A549 (cell line): ENCODE results near the gene ARHGEF38. TPM values are rescaled to one million over a fixed set of nuclear protein-coding genes. Genes with fewer than 3 reads are reported as not detected.
A peak's percentile ranks its signal among the peaks of the same experiment; 100 is the strongest.

Experiments
- ATAC-seq, 2 experiments: fragments of 200-7000 bp in 1 of 2; fragments of >200 bp in 1 of 2; cut with Nextera tagmentation in 1 of 2; cut with Tn5 transposase in 1 of 2; 3 replicates each; pipeline versions ENCODE4 v1.8.0 to v1.9.1; 2018 to 2020; ENCODE audit warnings: mild to moderate bottlenecking in 1 of 2, moderate library complexity in 1 of 2
- CTCF ChIA-PET: fragments of 300-600 bp; sonication (Branson Sonifier 250); formaldehyde crosslinking; extraction: SDS; loops from one replicate; lab custom pipeline; 2021; ENCODE audit warnings: antibody characterized with exemption, inconsistent platforms; lab: Yijun Ruan, JAX
- POLR2A ChIA-PET: fragments of 350-600 bp; formaldehyde crosslinking; extraction: SDS; loops from one replicate; lab custom pipeline; 2021; ENCODE audit warnings: antibody characterized with exemption, inconsistent platforms; lab: Yijun Ruan, JAX
- DNase-seq, 2 experiments: peaks; one replicate each; pipeline versions ENCODE4 v3.0.0 to v3.0.0-alpha.2; 2011 to 2016; ENCODE audit warnings: low read depth in 1 of 2, low spot score in 1 of 2
- FAIRE-seq: peaks from 2 replicates; lab custom pipeline; 2011; peaks lifted over from hg19 to GRCh38; lab: Jason Lieb, UNC
- H3K27ac ChIP-seq, 2 experiments: fragments of >200 bp; sonication (Bioruptor Twin); formaldehyde crosslinking; 3 replicates each; pipeline ENCODE4 v1.5.1; 2016 to 2017
- H3K4me1 ChIP-seq: fragments of >200 bp; sonication (Bioruptor Twin); formaldehyde crosslinking; 3 replicates; pipeline ENCODE4 v1.6.1; 2016
- H3K4me2 ChIP-seq: fragments of >200 bp; sonication (Bioruptor Twin); formaldehyde crosslinking; 3 replicates; pipeline ENCODE4 v1.6.1; 2016
- H3K4me3 ChIP-seq: fragments of >200 bp; sonication (Bioruptor Twin); formaldehyde crosslinking; 3 replicates; pipeline ENCODE4 v1.5.1; 2016
- H3K9me3 ChIP-seq: fragments of >200 bp; sonication (Bioruptor Twin); formaldehyde crosslinking; 3 replicates; pipeline ENCODE4 v1.6.1; 2016
- BHLHE40 ChIP-seq: IDR thresholded peaks from 2 replicates; pipeline ENCODE4 v1.6.1; 2012; ENCODE audit warnings: low read depth, low read length, inconsistent platforms
- EHMT2 ChIP-seq: fragments of 200-600 bp; sonication (generic); IDR thresholded peaks from 2 replicates; pipeline ENCODE4 v1.6.1; 2016; ENCODE audit warnings: antibody characterized with exemption, low read depth, mild to moderate bottlenecking, moderate library complexity
- ESRRA ChIP-seq: fragments of 150-350 bp; IDR thresholded peaks from 2 replicates; pipeline ENCODE4 v1.6.1; 2014; ENCODE audit warnings: mild to moderate bottlenecking, low read length, borderline replicate concordance
- FOSB ChIP-seq: fragments of 250-450 bp; sonication (Bioruptor Pico); IDR thresholded peaks from 2 replicates; pipeline ENCODE4 v1.5.0; 2020; ENCODE audit warnings: mild to moderate bottlenecking, moderate library complexity
- FOSL2 ChIP-seq, 2 experiments: fragments of 450-650 bp in 1 of 2; fragments of >200 bp in 1 of 2; sonication (Bioruptor Twin) in 1 of 2; formaldehyde crosslinking; IDR thresholded peaks; 2 replicates each; pipeline versions ENCODE4 v1.5.0 to v1.6.1; 2016 to 2020; ENCODE audit warnings: mild to moderate bottlenecking in 1 of 2, moderate library complexity in 1 of 2
- FOXS1 ChIP-seq: fragments of 250-450 bp; sonication (Bioruptor Pico); IDR thresholded peaks from 2 replicates; pipeline ENCODE4 v1.5.0; 2020; ENCODE audit warnings: mild to moderate bottlenecking, moderate library complexity
- HOXB13 ChIP-seq: fragments of 250-450 bp; sonication (Bioruptor Pico); IDR thresholded peaks from 2 replicates; pipeline ENCODE4 v1.5.0; 2020; ENCODE audit warnings: low read depth, mild to moderate bottlenecking, moderate library complexity
- HOXB5 ChIP-seq: fragments of 250-450 bp; sonication (Bioruptor Pico); IDR thresholded peaks from 2 replicates; pipeline ENCODE4 v1.5.0; 2020; ENCODE audit warnings: mild to moderate bottlenecking, moderate library complexity
- JUN ChIP-seq, 2 experiments: fragments of >200 bp; sonication (Bioruptor Twin); formaldehyde crosslinking; IDR thresholded peaks; 2 replicates in 1 of 2; 3 replicates in 1 of 2; pipeline ENCODE4 v1.6.1; 2016 to 2017
- JUNB ChIP-seq: fragments of >200 bp; sonication (Bioruptor Twin); formaldehyde crosslinking; IDR thresholded peaks from 2 replicates; pipeline ENCODE4 v1.6.1; 2016
- MAFK ChIP-seq: fragments of 450-650 bp; IDR thresholded peaks from 2 replicates; pipeline ENCODE4 v1.6.1; 2014; ENCODE audit not compliant: partially characterized antibody
- MAZ ChIP-seq: fragments of 150-350 bp; IDR thresholded peaks from 2 replicates; pipeline ENCODE4 v1.6.1; 2014; ENCODE audit warnings: antibody characterized with exemption, low read depth, low read length, borderline replicate concordance
- NPAS2 ChIP-seq: fragments of 250-450 bp; sonication (Bioruptor Pico); IDR thresholded peaks from 2 replicates; pipeline ENCODE4 v1.8.0; 2022; ENCODE audit warnings: mild to moderate bottlenecking, moderate library complexity, borderline replicate concordance
- NR3C1 ChIP-seq: fragments of >200 bp; sonication (Bioruptor Twin); formaldehyde crosslinking; IDR thresholded peaks from 3 replicates; pipeline ENCODE4 v1.6.1; 2017
- PHF8 ChIP-seq: fragments of 200-600 bp; sonication (generic); IDR thresholded peaks from 2 replicates; pipeline ENCODE4 v1.6.1; 2016; ENCODE audit warnings: low read depth, mild to moderate bottlenecking, antibody characterized with exemption, moderate library complexity, borderline replicate concordance
- RAD21 ChIP-seq, 2 experiments: fragments of >200 bp in 1 of 2; sonication (Bioruptor Twin) in 1 of 2; formaldehyde crosslinking in 1 of 2; IDR thresholded peaks in 1 of 2; conservative IDR thresholded peaks in 1 of 2; 2 replicates in 1 of 2; 3 replicates in 1 of 2; pipeline ENCODE4 v1.6.1; 2012 to 2018; ENCODE audit warnings: inconsistent platforms in 1 of 2
- RARB ChIP-seq: fragments of 250-450 bp; sonication (Bioruptor Pico); IDR thresholded peaks from 2 replicates; pipeline ENCODE4 v1.8.0; 2021; ENCODE audit warnings: mild to moderate bottlenecking, moderate library complexity
- RFX5 ChIP-seq: fragments of 450-650 bp; IDR thresholded peaks from 2 replicates; pipeline ENCODE4 v1.7.1; 2014; ENCODE audit warnings: antibody characterized with exemption, mild to moderate bottlenecking, moderate library complexity
- RNF2 ChIP-seq: fragments of 200-600 bp; sonication (generic); IDR thresholded peaks from 2 replicates; pipeline ENCODE4 v1.6.1; 2016; ENCODE audit warnings: low read depth, mild to moderate bottlenecking, antibody characterized with exemption, moderate library complexity, borderline replicate concordance
- SMC3 ChIP-seq: fragments of >200 bp; sonication (Bioruptor Twin); formaldehyde crosslinking; IDR thresholded peaks from 3 replicates; pipeline ENCODE4 v1.6.1; 2018; ENCODE audit warnings: inconsistent platforms
- ZFP36 ChIP-seq: fragments of 450-650 bp; IDR thresholded peaks from 2 replicates; pipeline ENCODE4 v1.6.1; 2014; ENCODE audit warnings: borderline replicate concordance; ENCODE audit not compliant: partially characterized antibody
- ZNF302 ChIP-seq: fragments of 250-450 bp; sonication (Bioruptor Pico); IDR thresholded peaks from 2 replicates; pipeline ENCODE4 v1.9.0; 2021; ENCODE audit warnings: inconsistent platforms, mild to moderate bottlenecking, moderate library complexity
- ZSCAN20 ChIP-seq: fragments of 250-450 bp; sonication (Bioruptor Pico); IDR thresholded peaks from 2 replicates; pipeline ENCODE4 v1.8.0; 2022; ENCODE audit warnings: mild to moderate bottlenecking, moderate library complexity
- WGBS: methylation state at CpG from one replicate; pipeline ENCODE4 v1.1.6; 2017; ENCODE audit errors: missing lambda C conversion rate; 5-methylcytosine and 5-hydroxymethylcytosine counted together
- polyA plus RNA-seq, 4 experiments: library from polyadenylated mRNA; depleted of rRNA in 3 of 4; stranded (reverse); fragments of >200 nt; fragmentation: RNase III in 1 of 4; extraction: RNeasy Plus Mini Kit Qiagen cat#74134 plus additional on column Dnase treatment in 1 of 4; gene quantifications; 2 replicates in 3 of 4; 3 replicates in 1 of 4; pipeline ENCODE4 v1.2.3, GENCODE V29; 2011 to 2017
- TF ChIP-seq, protein P1 (sequence below): fragments of >200 bp; sonication (Bioruptor Twin); formaldehyde crosslinking; IDR thresholded peaks from 3 replicates; pipeline ENCODE4 v1.5.1; 2016
- TF ChIP-seq, protein P2 (sequence below): fragments of 450-650 bp; IDR thresholded peaks from 2 replicates; pipeline ENCODE4 v1.6.1; 2014; ENCODE audit warnings: antibody characterized with exemption

Gene ARHGEF38
- polyA plus RNA-seq, 2 of the 4 experiments (the other 2 are of a cell fraction): 0.05 TPM; not detected in 1

DNA sequence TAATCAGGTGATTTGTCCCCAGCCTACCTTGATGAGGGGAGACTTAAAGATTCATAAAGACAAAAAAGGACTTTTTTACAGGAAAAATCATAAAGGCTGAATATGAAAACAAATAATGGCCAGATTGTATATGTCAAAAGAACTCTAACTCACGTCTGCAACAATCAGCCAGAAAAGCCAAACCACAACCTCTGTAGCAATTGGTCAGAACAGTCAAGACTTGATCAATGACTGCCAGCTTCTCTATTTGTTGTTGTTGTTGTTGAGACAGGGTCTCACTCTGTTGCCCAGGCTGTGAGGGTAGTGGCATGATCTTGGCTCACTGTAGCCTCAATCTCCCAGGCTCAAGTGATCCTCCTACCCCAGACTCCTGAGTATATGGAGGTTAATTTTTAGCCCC lies 42.7 kb upstream of the ARHGEF38 start (continued):
- TF ChIP-seq FOSB (CRISPR knock-in tag): no peak
- TF ChIP-seq ZNF302 (CRISPR knock-in tag): no peak
- no peak for TF ChIP-seq NR3C1
- TF ChIP-seq PHF8: no peak
- no peak for TF ChIP-seq EHMT2
- no peak for TF ChIP-seq SMC3
- no peak for TF ChIP-seq RARB (CRISPR knock-in tag)

DNA sequence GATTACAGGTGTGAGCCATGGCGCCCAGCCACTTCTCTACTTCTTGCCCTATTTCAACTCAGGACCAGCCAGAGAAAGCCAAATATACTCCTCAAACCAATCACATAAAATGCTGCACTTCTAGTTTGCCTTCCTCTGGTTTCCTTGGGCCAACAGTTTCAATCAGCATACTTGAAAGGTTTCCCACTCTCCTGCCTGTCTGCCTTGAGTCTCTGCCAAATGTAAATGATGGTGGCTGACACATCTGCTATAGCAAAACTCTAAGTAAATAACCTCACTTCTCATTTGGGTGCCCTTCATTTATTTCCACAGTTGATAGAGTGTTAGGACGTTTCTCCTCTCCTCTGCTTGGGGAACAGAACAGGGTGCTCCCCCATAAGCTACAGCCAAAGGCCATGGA lies 42.2 kb upstream of the ARHGEF38 start:
- no peak overlapping the region for H3K4me3 ChIP-seq
- ChIA-PET POLR2A (no interaction called here), CTCF (interaction anchor here (0.9 kb wide), 1 partner anchor 10 kb away, joined by 3 read pairs; no protein-coding TSS in a partner anchor)
- WGBS: 50% methylated on average over 2 of the region's 2 CpGs
- H3K27ac ChIP-seq: no peak overlapping the region
- DNase-seq: no peak
- no peaks in the 10 kb centered on the region for H3K4me1 ChIP-seq
- H3K9me3 ChIP-seq: no peaks in the 10 kb centered on the region
- FAIRE-seq: no peak
- no peak overlapping the region for H3K4me2 ChIP-seq
- ATAC-seq: no peak
- no peak for TF ChIP-seq MAZ
- no peak for TF ChIP-seq JUN (IDR thresholded peaks at IDR 0.05)
- no peak for TF ChIP-seq NPAS2 (CRISPR knock-in tag)
- TF ChIP-seq FOSB (CRISPR knock-in tag): no peak
- no peak for TF ChIP-seq ESRRA
- no peak for TF ChIP-seq MAFK
- no peak for TF ChIP-seq ZSCAN20
- TF ChIP-seq BHLHE40: no peak

DNA sequence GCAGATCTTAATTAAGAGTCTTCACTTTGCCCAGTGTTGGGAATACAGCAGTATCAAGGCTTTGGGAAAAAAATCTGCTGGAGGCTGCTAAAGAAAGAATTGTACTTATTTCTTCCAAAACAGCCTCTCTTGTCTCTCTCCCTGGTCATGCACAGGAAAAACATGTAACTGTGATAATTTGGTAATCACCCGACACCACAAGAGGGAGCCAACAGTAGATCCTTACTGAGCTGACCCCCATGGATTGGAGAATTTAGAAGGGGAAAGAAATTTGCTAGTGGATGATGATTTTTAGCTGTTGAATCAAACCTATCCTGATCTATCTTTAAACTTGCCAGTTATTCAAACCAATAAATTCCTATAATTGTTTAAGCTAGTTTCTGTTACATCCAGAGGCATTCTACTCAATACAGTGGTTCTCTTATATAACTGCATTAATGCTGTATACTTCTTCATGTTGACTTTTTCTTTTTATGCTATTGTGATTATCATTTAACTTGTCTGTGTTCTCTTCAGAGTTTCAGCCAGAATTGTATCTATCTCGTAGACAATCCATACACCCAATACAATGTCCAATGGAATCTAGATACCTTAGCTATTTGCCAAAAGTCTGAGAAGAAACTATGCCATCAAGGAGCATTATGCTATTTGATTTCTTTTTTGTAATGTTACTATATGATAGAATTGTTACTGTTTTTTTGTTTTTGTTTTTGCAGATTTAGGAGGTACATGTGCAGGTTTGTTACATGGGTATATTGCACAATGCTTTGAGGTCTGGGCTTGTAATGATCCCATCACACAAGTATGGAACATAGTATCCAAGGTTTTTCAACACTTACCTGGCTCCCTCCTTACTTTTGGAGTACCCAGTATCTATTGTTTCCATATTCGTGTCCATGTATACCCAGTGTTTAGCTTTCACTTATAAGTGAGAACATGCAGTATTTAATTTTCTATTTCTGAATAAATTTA lies 31.3 kb upstream of the ARHGEF38 start:
- ATAC-seq: peak; percentile 80 to 86; a peak in 5 of 6 replicates
- FAIRE-seq: no peak
- POLR2A ChIA-PET: no interaction called here
- H3K4me2 ChIP-seq: no peak overlapping the region
- no peak overlapping the region for H3K27ac ChIP-seq
- TF ChIP-seq, protein P1, sequence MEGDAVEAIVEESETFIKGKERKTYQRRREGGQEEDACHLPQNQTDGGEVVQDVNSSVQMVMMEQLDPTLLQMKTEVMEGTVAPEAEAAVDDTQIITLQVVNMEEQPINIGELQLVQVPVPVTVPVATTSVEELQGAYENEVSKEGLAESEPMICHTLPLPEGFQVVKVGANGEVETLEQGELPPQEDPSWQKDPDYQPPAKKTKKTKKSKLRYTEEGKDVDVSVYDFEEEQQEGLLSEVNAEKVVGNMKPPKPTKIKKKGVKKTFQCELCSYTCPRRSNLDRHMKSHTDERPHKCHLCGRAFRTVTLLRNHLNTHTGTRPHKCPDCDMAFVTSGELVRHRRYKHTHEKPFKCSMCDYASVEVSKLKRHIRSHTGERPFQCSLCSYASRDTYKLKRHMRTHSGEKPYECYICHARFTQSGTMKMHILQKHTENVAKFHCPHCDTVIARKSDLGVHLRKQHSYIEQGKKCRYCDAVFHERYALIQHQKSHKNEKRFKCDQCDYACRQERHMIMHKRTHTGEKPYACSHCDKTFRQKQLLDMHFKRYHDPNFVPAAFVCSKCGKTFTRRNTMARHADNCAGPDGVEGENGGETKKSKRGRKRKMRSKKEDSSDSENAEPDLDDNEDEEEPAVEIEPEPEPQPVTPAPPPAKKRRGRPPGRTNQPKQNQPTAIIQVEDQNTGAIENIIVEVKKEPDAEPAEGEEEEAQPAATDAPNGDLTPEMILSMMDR: peak; percentile 68
- TF ChIP-seq RAD21 (conservative IDR thresholded peaks at IDR 0.05 in 1 of 2, IDR thresholded peaks at IDR 0.05 in 1 of 2): peak; percentile 62 to 69
- no peak for TF ChIP-seq RFX5
- peak; percentile 81 for TF ChIP-seq SMC3
- peak; percentile 21 to 34 for DNase-seq
- no peaks in the 10 kb centered on the region for H3K4me1 ChIP-seq
- no peaks in the 10 kb centered on the region for H3K9me3 ChIP-seq
- CTCF ChIA-PET: interaction anchor here (0.6 to 2.0 kb wide), 18 partner anchors 10 to 428 kb away, joined by 3 to 12 read pairs (median 4); no protein-coding TSS in a partner anchor
- 0% methylated on average over 3 of the region's 3 CpGs for WGBS
- H3K4me3 ChIP-seq: no peak overlapping the region

DNA sequence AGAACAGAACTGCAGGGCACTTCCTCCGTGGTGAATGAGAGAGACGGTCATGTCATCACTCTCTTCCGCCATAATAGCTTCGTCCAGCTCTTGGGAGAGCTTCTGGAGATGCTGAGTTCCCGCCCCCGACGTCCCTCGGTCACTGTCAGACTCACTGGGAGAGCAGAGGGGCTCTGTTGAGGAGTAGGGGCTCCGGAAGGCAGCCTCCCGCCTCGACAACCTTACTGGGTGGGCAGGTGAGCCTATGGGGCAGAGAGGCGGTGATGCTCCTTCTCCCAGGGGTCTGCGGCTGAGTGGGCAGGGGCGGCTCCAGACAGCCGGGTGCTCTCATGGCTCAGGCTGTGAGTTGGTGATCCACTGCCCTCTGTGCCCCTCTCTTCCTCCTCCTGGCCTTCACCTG lies 25.8 kb upstream of the ARHGEF38 start:
- CTCF ChIA-PET: no interaction called here
- Histone ChIP-seq H3K27ac (no peak overlapping the region), H3K4me2 (no peak overlapping the region), H3K4me1 (no peaks in the 10 kb centered on the region), H3K4me3 (no peak overlapping the region), H3K9me3 (no peaks in the 10 kb centered on the region)
- no peak for TF ChIP-seq SMC3
- no peak for TF ChIP-seq ESRRA
- no peak for TF ChIP-seq FOSL2 (IDR thresholded peaks at IDR 0.05)
- no peak for TF ChIP-seq FOSL2 (CRISPR knock-in tag; IDR thresholded peaks at IDR 0.05)
- TF ChIP-seq JUNB: no peak
- no peak for TF ChIP-seq RNF2
- TF ChIP-seq, protein P2, sequence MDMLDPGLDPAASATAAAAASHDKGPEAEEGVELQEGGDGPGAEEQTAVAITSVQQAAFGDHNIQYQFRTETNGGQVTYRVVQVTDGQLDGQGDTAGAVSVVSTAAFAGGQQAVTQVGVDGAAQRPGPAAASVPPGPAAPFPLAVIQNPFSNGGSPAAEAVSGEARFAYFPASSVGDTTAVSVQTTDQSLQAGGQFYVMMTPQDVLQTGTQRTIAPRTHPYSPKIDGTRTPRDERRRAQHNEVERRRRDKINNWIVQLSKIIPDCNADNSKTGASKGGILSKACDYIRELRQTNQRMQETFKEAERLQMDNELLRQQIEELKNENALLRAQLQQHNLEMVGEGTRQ: no peak
- TF ChIP-seq FOXS1 (CRISPR knock-in tag): no peak
- no peak for TF ChIP-seq HOXB5 (CRISPR knock-in tag)
- no peak for TF ChIP-seq HOXB13 (CRISPR knock-in tag)
- TF ChIP-seq RAD21 (conservative IDR thresholded peaks at IDR 0.05 in 1 of 2, IDR thresholded peaks at IDR 0.05 in 1 of 2): no peak
- no peak for TF ChIP-seq ZFP36
- no peak for TF ChIP-seq ZNF302 (CRISPR knock-in tag)
- WGBS: 72% methylated on average over 10 of the region's 15 CpGs
- no peak for FAIRE-seq
- POLR2A ChIA-PET: no interaction called here
- DNase-seq: no peak
- ATAC-seq: no peak
